IMR-90 (cell line): ENCODE data around the gene KCNS1. TPM values are rescaled to one million over a fixed set of nuclear protein-coding genes. Genes with fewer than 3 reads are reported as not detected.

ENCODE experiments used
- ATAC-seq: fragments of 200-7000 bp; cut with Tn5 transposase; 2 replicates; pipeline ENCODE4 v1.9.1; 2020; ENCODE audit warnings: low read depth, mild to moderate bottlenecking, moderate library complexity
- BruUV-seq: library from RNA; stranded (reverse); fragments of 400-500 nt; replicated peaks from 2 replicates; lab custom pipeline; 2021; lab: Mats Ljungman, UMichigan
- CTCF ChIA-PET: fragments of 300-600 bp; formaldehyde crosslinking; extraction: SDS; loops from one replicate; lab custom pipeline; 2021; ENCODE audit warnings: antibody characterized with exemption; lab: Yijun Ruan, JAX
- POLR2A ChIA-PET: fragments of 300-600 bp; sonication (Branson Sonifier 250); formaldehyde crosslinking; loops from one replicate; lab custom pipeline; 2022; ENCODE audit warnings: antibody characterized with exemption; ENCODE audit not compliant: unreplicated experiment; lab: Charles Lee
- DNase-seq: peaks from one replicate; pipeline ENCODE4 v3.0.0; 2013
- H2AFZ ChIP-seq: replicated peaks from 2 replicates; pipeline ENCODE3; 2013; ENCODE audit warnings: low read length, mild to moderate bottlenecking; ENCODE audit not compliant: poor library complexity
- H2AK5ac ChIP-seq: 2 replicates; pipeline ENCODE4 v1.6.1; 2013; ENCODE audit warnings: low read depth, low read length, inconsistent platforms
- H2AK9ac ChIP-seq: replicated peaks from 2 replicates; pipeline ENCODE3; 2013; ENCODE audit warnings: mild to moderate bottlenecking, low read depth, low read length, moderate library complexity; ENCODE audit not compliant: poor library complexity
- H2BK120ac ChIP-seq: 2 replicates; pipeline ENCODE4 v1.6.1; 2013; ENCODE audit warnings: low read depth, low read length, inconsistent platforms
- H2BK15ac ChIP-seq: 3 replicates; pipeline ENCODE4 v1.6.1; 2013; ENCODE audit warnings: low read depth, low read length, inconsistent platforms
- H2BK20ac ChIP-seq: 2 replicates; pipeline ENCODE4 v1.6.1; 2013; ENCODE audit warnings: low read depth, mild to moderate bottlenecking, inconsistent platforms, low read length, moderate library complexity
- H2BK5ac ChIP-seq: 2 replicates; pipeline ENCODE4 v1.6.1; 2013; ENCODE audit warnings: mild to moderate bottlenecking, low read depth, low read length, inconsistent platforms; ENCODE audit not compliant: poor library complexity, severe bottlenecking
- H3K14ac ChIP-seq: replicated peaks from 2 replicates; pipeline ENCODE4 v1.6.1; 2013; ENCODE audit warnings: low read depth, low read length, inconsistent platforms
- H3K18ac ChIP-seq: 2 replicates; pipeline ENCODE4 v1.6.1; 2013; ENCODE audit warnings: low read depth, low read length, control low read depth
- H3K23ac ChIP-seq: 2 replicates; pipeline ENCODE4 v1.6.1; 2013; ENCODE audit warnings: low read depth, low read length, inconsistent platforms
- H3K27ac ChIP-seq: 2 replicates; pipeline ENCODE4 v1.5.1; 2013; ENCODE audit warnings: mild to moderate bottlenecking, control low read depth, low read length; ENCODE audit not compliant: insufficient read depth
- H3K27me3 ChIP-seq: 2 replicates; pipeline ENCODE4 v1.6.1; 2013; ENCODE audit warnings: low read length; ENCODE audit not compliant: control insufficient read depth, insufficient read depth
- H3K36me3 ChIP-seq: 2 replicates; pipeline ENCODE4 v1.6.1; 2013; ENCODE audit warnings: low read length, mixed read lengths; ENCODE audit not compliant: control insufficient read depth, insufficient read depth
- H3K4ac ChIP-seq: 2 replicates; pipeline ENCODE4 v1.6.1; 2013; ENCODE audit warnings: low read depth, low read length, inconsistent platforms
- H3K4me1 ChIP-seq: 2 replicates; pipeline ENCODE4 v1.6.1; 2013; ENCODE audit warnings: low read length, mixed read lengths; ENCODE audit not compliant: control insufficient read depth, insufficient read depth
- H3K4me2 ChIP-seq: 2 replicates; pipeline ENCODE4 v1.6.1; 2013; ENCODE audit warnings: low read depth, mild to moderate bottlenecking, control low read depth, low read length, moderate library complexity
- H3K4me3 ChIP-seq: 2 replicates; pipeline ENCODE4 v1.5.1; 2013; ENCODE audit warnings: low read depth, mild to moderate bottlenecking, control low read depth, low read length, moderate library complexity; ENCODE audit not compliant: insufficient read depth
- H3K56ac ChIP-seq: 2 replicates; pipeline ENCODE4 v1.6.1; 2013; ENCODE audit warnings: low read length, inconsistent platforms; ENCODE audit not compliant: insufficient read depth; ENCODE audit errors: extremely low read depth
- H3K79me1 ChIP-seq, 2 experiments: 2 replicates each; pipeline ENCODE4 v1.6.1; 2013; ENCODE audit warnings: low read length in 2 of 2, inconsistent platforms in 1 of 2, low read depth in 1 of 2
- H3K9ac ChIP-seq: 2 replicates; pipeline ENCODE4 v1.6.1; 2013; ENCODE audit warnings: low read depth, low read length, control low read depth
- H3K9me1 ChIP-seq: 2 replicates; pipeline ENCODE4 v1.6.1; 2013; ENCODE audit warnings: low read length, inconsistent platforms; ENCODE audit not compliant: insufficient read depth
- H3K9me3 ChIP-seq: 2 replicates; pipeline ENCODE4 v1.6.1; 2013; ENCODE audit warnings: low read length; ENCODE audit not compliant: control insufficient read depth, insufficient read depth
- H4K20me1 ChIP-seq: 2 replicates; pipeline ENCODE4 v1.6.1; 2013; ENCODE audit warnings: low read length, inconsistent platforms; ENCODE audit not compliant: insufficient read depth
- H4K5ac ChIP-seq: 2 replicates; pipeline ENCODE4 v1.6.1; 2013; ENCODE audit warnings: mild to moderate bottlenecking, low read depth, low read length, control low read depth
- H4K8ac ChIP-seq, 2 experiments: 2 replicates each; pipeline ENCODE4 v1.6.1; 2013; ENCODE audit warnings: low read depth in 2 of 2, low read length in 2 of 2, control low read depth in 1 of 2, inconsistent platforms in 1 of 2
- H4K91ac ChIP-seq: 2 replicates; pipeline ENCODE4 v1.6.1; 2013; ENCODE audit warnings: low read depth, low read length, inconsistent platforms; ENCODE audit not compliant: insufficient read depth
- BHLHE40 ChIP-seq: fragments of 150-350 bp; IDR thresholded peaks from 2 replicates; pipeline ENCODE4 v1.6.1; 2016; ENCODE audit warnings: mild to moderate bottlenecking, low read depth, low read length
- CEBPB ChIP-seq: IDR thresholded peaks from 2 replicates; pipeline ENCODE4 v1.6.1; 2012; ENCODE audit warnings: low read depth, low read length, improper control_type of control experiment
- CHD1 ChIP-seq: IDR thresholded peaks from 2 replicates; pipeline ENCODE4 v1.6.1; 2012; ENCODE audit warnings: low read depth, low read length, improper control_type of control experiment
- FOS ChIP-seq: fragments of 150-350 bp; IDR thresholded peaks from 2 replicates; pipeline ENCODE4 v1.6.1; 2016; ENCODE audit warnings: low read depth, low read length
- MAFK ChIP-seq: IDR thresholded peaks from 2 replicates; pipeline ENCODE4 v1.6.1; 2012; ENCODE audit warnings: low read depth, low read length, improper control_type of control experiment
- MAZ ChIP-seq: IDR thresholded peaks from 2 replicates; pipeline ENCODE4 v1.6.1; 2012; ENCODE audit warnings: low read depth, mild to moderate bottlenecking, low read length, improper control_type of control experiment, moderate library complexity, borderline replicate concordance
- MXI1 ChIP-seq: IDR thresholded peaks from 2 replicates; pipeline ENCODE4 v1.6.1; 2012; ENCODE audit warnings: low read depth, mild to moderate bottlenecking, low read length, moderate library complexity, borderline replicate concordance
- NFE2L2 ChIP-seq: fragments of 150-350 bp; IDR thresholded peaks from 2 replicates; pipeline ENCODE4 v1.6.1; 2016; ENCODE audit warnings: low read depth, mild to moderate bottlenecking, low read length
- POLR2A ChIP-seq: IDR thresholded peaks from 2 replicates; pipeline ENCODE4 v1.6.1; 2012; ENCODE audit warnings: mild to moderate bottlenecking, low read depth, low read length
- RAD21 ChIP-seq: IDR thresholded peaks from 2 replicates; pipeline ENCODE4 v1.6.1; 2012; ENCODE audit warnings: low read length, improper control_type of control experiment
- RCOR1 ChIP-seq: IDR thresholded peaks from 2 replicates; pipeline ENCODE4 v1.6.1; 2012; ENCODE audit warnings: mild to moderate bottlenecking, low read length, improper control_type of control experiment; ENCODE audit not compliant: insufficient replicate concordance
- RFX5 ChIP-seq: IDR thresholded peaks from 2 replicates; pipeline ENCODE4 v1.8.0; 2012; ENCODE audit warnings: low read depth, mild to moderate bottlenecking, low read length, moderate library complexity
- SMC3 ChIP-seq: fragments of 150-350 bp; IDR thresholded peaks from 2 replicates; pipeline ENCODE4 v1.6.1; 2016; ENCODE audit warnings: low read depth, mild to moderate bottlenecking, antibody characterized with exemption, low read length, moderate library complexity
- WGBS, 2 experiments: methylation state at CpG; one replicate each; pipeline versions ENCODE4 v1.1.5 to v1.1.7; 2013; ENCODE audit warnings: missing lambda C conversion rate in 2 of 2; ENCODE audit not compliant: insufficient read length in 1 of 2; ENCODE audit errors: extremely low coverage in 2 of 2; 5-methylcytosine and 5-hydroxymethylcytosine counted together
- dilution Hi-C: fragments of 300-500 bp; cut with HindIII; formaldehyde crosslinking; loops from one replicate; pipeline ENCODE4 v1.14.3; 2018; ENCODE audit warnings: low sequenced_read_pairs; ENCODE audit not compliant: unreplicated experiment
- in situ Hi-C: fragments of 300-500 bp; cut with MboI; formaldehyde crosslinking; loops from 3 replicates; pipeline ENCODE4 v1.14.3; 2019; ENCODE audit warnings: low sequenced_read_pairs, inconsistent platforms, mixed read lengths
- intact Hi-C: fragments of 100-400 bp; cut with micrococcal nuclease; formaldehyde crosslinking; loops from 2 replicates; pipeline ENCODE4 v1.10.0; 2022
- polyA plus RNA-seq, 3 experiments: library from polyadenylated mRNA; depleted of rRNA; stranded (reverse); fragments of >200 nt; gene quantifications; 2 replicates each; pipeline ENCODE4 v1.2.3, GENCODE V29; 2012; ENCODE audit warnings: low replicate concordance in 1 of 3
- total RNA-seq: library from RNA; depleted of rRNA; stranded (reverse); fragments of >200 nt; gene quantifications from 2 replicates; pipeline ENCODE4 v1.2.3, GENCODE V29; 2012
- TF ChIP-seq, protein P1 (sequence below): fragments of 150-350 bp; IDR thresholded peaks from 2 replicates; pipeline ENCODE4 v1.6.1; 2017; ENCODE audit warnings: mild to moderate bottlenecking, antibody characterized with exemption, low read length, low read depth
- TF ChIP-seq, protein P2 (sequence below): conservative IDR thresholded peaks from 2 replicates; pipeline ENCODE4 v1.5.1; 2012; ENCODE audit warnings: mild to moderate bottlenecking, low read depth, low read length, improper control_type of control experiment

The KCNS1 gene
- total and polyA plus RNA-seq, 2 of the 4 experiments (the other 2 are of a cell fraction), result 0.54 to 0.62 TPM

DNA sequence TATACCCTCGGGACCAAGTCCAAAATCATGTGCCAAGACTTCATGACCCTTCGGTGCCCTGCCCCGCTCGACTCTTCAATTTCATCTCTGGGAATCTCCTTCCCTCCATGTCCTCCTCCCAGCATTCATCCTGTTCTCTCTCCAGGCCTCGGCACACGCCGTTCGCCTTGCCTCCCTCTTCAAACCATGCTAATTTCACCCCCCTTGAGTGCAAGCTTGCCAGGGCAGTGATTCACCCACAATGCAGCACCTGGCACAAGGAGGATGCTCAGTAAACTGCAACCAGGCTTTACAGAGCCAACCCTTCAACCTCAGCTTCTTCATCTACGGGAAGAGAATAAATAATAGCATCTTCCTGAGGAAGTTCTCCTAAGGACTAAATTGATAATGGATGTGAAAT lies 4.1 kb downstream of the KCNS1 start:
- H2BK120ac ChIP-seq, result no peak overlapping the region
- TF ChIP-seq POLR2A (no peak), RCOR1 (no peak), CHD1 (no peak), BHLHE40 (no peak), CEBPB (no peak), RFX5 (no peak), MAZ (no peak), MAFK (no peak), FOS (no peak), MXI1 (no peak), NFE2L2 (no peak), SMC3 (no peak), RAD21 (no peak)
- TF ChIP-seq, protein P1, sequence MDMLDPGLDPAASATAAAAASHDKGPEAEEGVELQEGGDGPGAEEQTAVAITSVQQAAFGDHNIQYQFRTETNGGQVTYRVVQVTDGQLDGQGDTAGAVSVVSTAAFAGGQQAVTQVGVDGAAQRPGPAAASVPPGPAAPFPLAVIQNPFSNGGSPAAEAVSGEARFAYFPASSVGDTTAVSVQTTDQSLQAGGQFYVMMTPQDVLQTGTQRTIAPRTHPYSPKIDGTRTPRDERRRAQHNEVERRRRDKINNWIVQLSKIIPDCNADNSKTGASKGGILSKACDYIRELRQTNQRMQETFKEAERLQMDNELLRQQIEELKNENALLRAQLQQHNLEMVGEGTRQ, result no peak
- TF ChIP-seq, protein P2, sequence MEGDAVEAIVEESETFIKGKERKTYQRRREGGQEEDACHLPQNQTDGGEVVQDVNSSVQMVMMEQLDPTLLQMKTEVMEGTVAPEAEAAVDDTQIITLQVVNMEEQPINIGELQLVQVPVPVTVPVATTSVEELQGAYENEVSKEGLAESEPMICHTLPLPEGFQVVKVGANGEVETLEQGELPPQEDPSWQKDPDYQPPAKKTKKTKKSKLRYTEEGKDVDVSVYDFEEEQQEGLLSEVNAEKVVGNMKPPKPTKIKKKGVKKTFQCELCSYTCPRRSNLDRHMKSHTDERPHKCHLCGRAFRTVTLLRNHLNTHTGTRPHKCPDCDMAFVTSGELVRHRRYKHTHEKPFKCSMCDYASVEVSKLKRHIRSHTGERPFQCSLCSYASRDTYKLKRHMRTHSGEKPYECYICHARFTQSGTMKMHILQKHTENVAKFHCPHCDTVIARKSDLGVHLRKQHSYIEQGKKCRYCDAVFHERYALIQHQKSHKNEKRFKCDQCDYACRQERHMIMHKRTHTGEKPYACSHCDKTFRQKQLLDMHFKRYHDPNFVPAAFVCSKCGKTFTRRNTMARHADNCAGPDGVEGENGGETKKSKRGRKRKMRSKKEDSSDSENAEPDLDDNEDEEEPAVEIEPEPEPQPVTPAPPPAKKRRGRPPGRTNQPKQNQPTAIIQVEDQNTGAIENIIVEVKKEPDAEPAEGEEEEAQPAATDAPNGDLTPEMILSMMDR, result no peak
- no peak overlapping the region for H4K5ac ChIP-seq
- no peak overlapping the region for H3K27ac ChIP-seq
- no peak overlapping the region for H2AK5ac ChIP-seq
- intact Hi-C loops, result loop anchor here (2.0 to 10.0 kb wide), 3 partner anchors 194 to 678 kb away; partner anchors contain the start of gene KCNK15
- no peak overlapping the region for H2BK20ac ChIP-seq
- CTCF ChIA-PET, result interaction anchor here (1.2 to 4.3 kb wide), 5 partner anchors 10 to 85 kb away, joined by 5 to 40 read pairs (median 15); no protein-coding TSS in a partner anchor
- in situ Hi-C loops, result no loop called here
- no peak overlapping the region for H3K14ac ChIP-seq
- no peak overlapping the region for H4K91ac ChIP-seq
- H2BK15ac ChIP-seq, result no peak overlapping the region
- H2AK9ac ChIP-seq, result no peak overlapping the region
- H3K4me1 ChIP-seq, result peaks cover 4% of the 10 kb centered on the region; the same call in 1 of the 2 replicates
- DNase-seq (no peak), ATAC-seq (no peak)
- H3K36me3 ChIP-seq, result no peaks in the 10 kb centered on the region
- H4K8ac ChIP-seq, result no peak overlapping the region
- H3K27me3 ChIP-seq, result peaks cover 44% of the 10 kb centered on the region
- WGBS, 2 experiments, result 89% methylated on average over 4 of the region's 9 CpGs; no CpG with 5 or more reads in 1 of the 2 experiments
- no peak overlapping the region for H2AFZ ChIP-seq
- no peak overlapping the region for H3K18ac ChIP-seq
- no peaks in the 10 kb centered on the region for H4K20me1 ChIP-seq
- no peaks in the 10 kb centered on the region for H3K79me1 ChIP-seq
- H3K4me3 ChIP-seq, result no peak overlapping the region
- H3K9me1 ChIP-seq, result no peaks in the 10 kb centered on the region; the same call in 1 of the 2 replicates
- no peak overlapping the region for H3K4ac ChIP-seq
- H3K56ac ChIP-seq, result no peak overlapping the region
- H2BK5ac ChIP-seq, result no peak overlapping the region
- dilution Hi-C loops, result no loop called here
- POLR2A ChIA-PET, result no interaction called here
- no TSS peak for BruUV-seq
- H3K23ac ChIP-seq, result no peak overlapping the region
- H3K4me2 ChIP-seq, result no peak overlapping the region
- no peak overlapping the region for H3K9ac ChIP-seq
- peaks cover 6% of the 10 kb centered on the region; the same call in 1 of the 2 replicates for H3K9me3 ChIP-seq
